HepG2 (cell line): ENCODE measurements around the gene DUSP12. TPM values are rescaled to one million over a fixed set of nuclear protein-coding genes. Genes with fewer than 3 reads are reported as not detected.

Experiments
- ARID2 ChIP-seq: sonication (generic); formaldehyde crosslinking; IDR thresholded peaks from 2 replicates; pipeline ENCODE4 v1.8.1; 2022; ENCODE audit warnings: mild to moderate bottlenecking, missing genetic modification reagents, borderline replicate concordance
- ARID3A ChIP-seq: IDR thresholded peaks from 2 replicates; pipeline ENCODE4 v1.6.1; 2012; ENCODE audit warnings: low read depth, low read length, improper control_type of control experiment
- FOXP1 ChIP-seq, 2 experiments: fragments of 450-650 bp in 1 of 2; IDR thresholded peaks; 2 replicates each; pipeline ENCODE4 v1.6.1; 2017 to 2018; ENCODE audit warnings: antibody characterized with exemption in 1 of 2
- MATR3 ChIP-seq: sonication (generic); formaldehyde crosslinking; IDR thresholded peaks from 2 replicates; pipeline ENCODE4 v1.4.0; 2020; ENCODE audit warnings: missing genetic modification reagents
- NR2F2 ChIP-seq: IDR thresholded peaks from 2 replicates; pipeline ENCODE4 v1.6.1; 2012; ENCODE audit warnings: low read depth, inconsistent platforms, borderline replicate concordance
- POGK ChIP-seq: sonication (generic); formaldehyde crosslinking; conservative IDR thresholded peaks from 2 replicates; pipeline ENCODE4 v1.8.0; 2022; ENCODE audit warnings: mild to moderate bottlenecking, moderate library complexity, missing genetic modification reagents
- POLR2G ChIP-seq: fragments of 200-400 bp; formaldehyde crosslinking; IDR thresholded peaks from 2 replicates; pipeline ENCODE4 v1.6.1; 2018; ENCODE audit warnings: mild to moderate bottlenecking, low read depth, low read length, moderate library complexity
- TFE3 ChIP-seq: IDR thresholded peaks from 2 replicates; pipeline ENCODE4 v1.6.1; 2016
- ZBTB25 ChIP-seq: IDR thresholded peaks from 2 replicates; pipeline ENCODE4 v1.6.1; 2018; ENCODE audit warnings: missing genetic modification reagents
- ZMAT5 ChIP-seq: sonication (generic); formaldehyde crosslinking; IDR thresholded peaks from 2 replicates; pipeline ENCODE4 v1.5.0; 2020; ENCODE audit warnings: mild to moderate bottlenecking, low read depth, missing genetic modification reagents, borderline replicate concordance
- ZNF207 ChIP-seq: fragments of 450-650 bp; IDR thresholded peaks from 2 replicates; pipeline ENCODE4 v1.6.1; 2016; ENCODE audit warnings: antibody characterized with exemption, borderline replicate concordance
- ZNF275 ChIP-seq: sonication (generic); formaldehyde crosslinking; IDR thresholded peaks from 2 replicates; pipeline ENCODE4 v1.8.0; 2022; ENCODE audit warnings: missing genetic modification reagents, mild to moderate bottlenecking, inconsistent platforms, borderline replicate concordance
- ZNF33A ChIP-seq: sonication (generic); formaldehyde crosslinking; IDR thresholded peaks from 2 replicates; pipeline ENCODE4 v1.5.1; 2020; ENCODE audit warnings: missing genetic modification reagents, mild to moderate bottlenecking, moderate library complexity, borderline replicate concordance
- ZNF513 ChIP-seq: sonication (generic); formaldehyde crosslinking; conservative IDR thresholded peaks from 2 replicates; pipeline ENCODE4 v1.5.0; 2020; ENCODE audit warnings: missing genetic modification reagents
- ZNF550 ChIP-seq: sonication (generic); formaldehyde crosslinking; IDR thresholded peaks from 2 replicates; pipeline ENCODE4 v1.4.0; 2020; ENCODE audit warnings: mild to moderate bottlenecking, missing genetic modification reagents, borderline replicate concordance
- ZNF572 ChIP-seq: sonication (generic); formaldehyde crosslinking; IDR thresholded peaks from 2 replicates; pipeline ENCODE4 v1.5.1; 2020; ENCODE audit warnings: mild to moderate bottlenecking, missing genetic modification reagents
- ZNF607 ChIP-seq: sonication (generic); formaldehyde crosslinking; IDR thresholded peaks from 2 replicates; pipeline ENCODE4 v1.5.1; 2020; ENCODE audit warnings: missing genetic modification reagents, mild to moderate bottlenecking, borderline replicate concordance
- polyA plus RNA-seq, 8 experiments: library from polyadenylated mRNA; depleted of rRNA in 3 of 8; stranded (reverse) in 7 of 8; unstranded in 1 of 8; fragments of >200 nt; fragmentation: Illumina TruSeq in 4 of 8; extraction: Trizol in 4 of 8; gene quantifications; 2 replicates each; pipeline versions ENCODE4 v1.2.1 to v1.2.3, GENCODE V29; 2011 to 2016; ENCODE audit warnings: low read depth in 4 of 8, missing spikeins in 1 of 8, mixed read lengths in 1 of 8; ENCODE audit not compliant: insufficient read depth in 1 of 8
- total RNA-seq, 5 experiments: library from RNA; depleted of rRNA; stranded (reverse); fragments of >200 nt; fragmentation: Illumina TruSeq; extraction: Trizol; gene quantifications; 2 replicates each; pipeline ENCODE4 v1.2.3, GENCODE V29; 2016; ENCODE audit warnings: low read depth in 1 of 5

The DUSP12 gene
- total and polyA plus RNA-seq, 2 of the 13 experiments (the other 11 are each of a cell fraction or from before 2014, with no cell fraction given): 36.7 to 37.1 TPM

- TF ChIP-seq TFE3 (no peak), ZBTB25 (CRISPR knock-in tag) (peak; percentile 11; the same call in 1 of the 2 replicates), ZNF550 (CRISPR knock-in tag) (no peak), ZNF275 (0 out of 2 replicates have a peak, but pooled peaks have one; percentile 40), ZNF207 (no peak), FOXP1 (IDR thresholded peaks at IDR 0.05) (no peak), FOXP1 (CRISPR knock-in tag; IDR thresholded peaks at IDR 0.05) (no peak), NR2F2 (no peak), ARID3A (no peak), POLR2G (peak; percentile 57; the same call in 1 of the 2 replicates), ZNF572 (CRISPR knock-in tag) (peak; percentile 48; the same call in 1 of the 2 replicates), ZNF607 (CRISPR knock-in tag) (0 out of 2 replicates have a peak, but pooled peaks have one; percentile 15), MATR3 (no peak), ARID2 (CRISPR knock-in tag) (no peak), POGK (peak; percentile 53; the same call in 1 of the 2 replicates), ZMAT5 (no peak), ZNF513 (CRISPR knock-in tag) (peak; percentile 51; the same call in 1 of the 2 replicates), ZNF33A (CRISPR knock-in tag) (no peak)
Measured at GRCh38 chr1:161726473-161727255, 22.9 kb upstream of the DUSP12 start (continued).
